ENCODE data around the gene PHLDA1. TPM values are rescaled to one million over a fixed set of nuclear protein-coding genes. Genes with fewer than 3 reads are reported as not detected.

Gene PHLDA1
- total RNA-seq, 1 donor from 2014 or later: 29.3 TPM

GRCh38 chr12:76022506-76022905, 9.1 kb downstream of the PHLDA1 start:
- Mint-ChIP-seq H3K36me3 (ENCODE audit: low read depth) (no peaks in the 10 kb centered on the region), H3K27ac (ENCODE audit: unreplicated experiment) (no peak overlapping the region), H3K4me1 (peaks cover 56% of the 10 kb centered on the region), H3K9me3 (no peaks in the 10 kb centered on the region), H3K27me3 (ENCODE audit: low read depth) (no peaks in the 10 kb centered on the region), H3K4me3 (no peak overlapping the region)
- no peak for TF ChIP-seq CTCF (conservative IDR thresholded peaks at IDR 0.05)
- DNase-seq (ENCODE audit: low read depth, low spot score): no peak

GRCh38 chr12:76020731-76021672, 10.6 kb downstream of the PHLDA1 start:
- Mint-ChIP-seq H3K27ac (ENCODE audit: unreplicated experiment) (peak overlapping the region; percentile 36), H3K27me3 (ENCODE audit: low read depth) (no peaks in the 10 kb centered on the region), H3K36me3 (ENCODE audit: low read depth) (no peaks in the 10 kb centered on the region), H3K4me3 (no peak overlapping the region), H3K4me1 (peaks cover 49% of the 10 kb centered on the region), H3K9me3 (peaks cover 4% of the 10 kb centered on the region)
- TF ChIP-seq CTCF (conservative IDR thresholded peaks at IDR 0.05): no peak
- no peak for DNase-seq (ENCODE audit: low read depth, low spot score)

- peaks cover 4% of the 10 kb centered on the region for H3K9me3 Mint-ChIP-seq
- H3K4me3 Mint-ChIP-seq: no peak overlapping the region
- no peaks in the 10 kb centered on the region for H3K27me3 Mint-ChIP-seq (ENCODE audit: low read depth)
- no peak for TF ChIP-seq CTCF (conservative IDR thresholded peaks at IDR 0.05)
- peak overlapping the region; percentile 45 for H3K27ac Mint-ChIP-seq (ENCODE audit: unreplicated experiment)
- H3K4me1 Mint-ChIP-seq: peaks cover 45% of the 10 kb centered on the region
- no peaks in the 10 kb centered on the region for H3K36me3 Mint-ChIP-seq (ENCODE audit: low read depth)
- DNase-seq (ENCODE audit: low read depth, low spot score): no peak
Observed at GRCh38 chr12:76020281-76020680, 11.3 kb downstream of the PHLDA1 start.

GRCh38 chr12:76018672-76019071, 12.9 kb downstream of the PHLDA1 start:
- Mint-ChIP-seq H3K27me3 (ENCODE audit: low read depth) (no peaks in the 10 kb centered on the region), H3K36me3 (ENCODE audit: low read depth) (no peaks in the 10 kb centered on the region), H3K4me3 (no peak overlapping the region), H3K4me1 (peaks cover 36% of the 10 kb centered on the region), H3K27ac (ENCODE audit: unreplicated experiment) (no peak overlapping the region), H3K9me3 (peaks cover 4% of the 10 kb centered on the region)
- no peak for TF ChIP-seq CTCF (conservative IDR thresholded peaks at IDR 0.05)
- DNase-seq (ENCODE audit: low read depth, low spot score): no peak

- Mint-ChIP-seq H3K27ac (ENCODE audit: unreplicated experiment) (no peak overlapping the region), H3K27me3 (ENCODE audit: low read depth) (no peaks in the 10 kb centered on the region), H3K36me3 (ENCODE audit: low read depth) (no peaks in the 10 kb centered on the region), H3K9me3 (peaks cover 4% of the 10 kb centered on the region), H3K4me1 (peaks cover 36% of the 10 kb centered on the region), H3K4me3 (no peak overlapping the region)
- DNase-seq (ENCODE audit: low read depth, low spot score): no peak
- TF ChIP-seq CTCF (conservative IDR thresholded peaks at IDR 0.05): no peak
Observed at GRCh38 chr12:76018111-76018510, 13.5 kb downstream of the PHLDA1 start.
